Measurements from ENCODE around the gene GNPAT.

Gene GNPAT

DNA sequence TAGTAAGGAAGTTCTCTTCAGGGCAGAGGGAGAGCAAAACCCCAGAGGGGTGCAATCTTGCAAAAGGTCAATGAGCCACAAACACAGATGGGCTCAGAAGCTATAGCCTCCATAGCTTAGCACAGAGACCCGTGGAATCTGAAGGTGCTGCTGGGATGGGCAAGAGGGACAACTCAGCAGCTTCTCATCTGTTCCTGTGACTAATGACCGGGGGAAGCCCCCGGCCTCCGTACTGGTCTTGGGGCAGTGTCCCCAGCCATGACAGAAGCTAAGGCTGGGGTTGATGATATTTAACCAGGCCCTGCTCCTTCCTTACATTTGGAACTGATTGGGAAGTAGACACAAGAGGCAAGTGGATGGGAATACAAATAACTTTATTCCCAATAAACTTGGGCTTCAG lies 77.6 kb downstream of the GNPAT start:
- DNase-seq: no peak

- no peak for DNase-seq
Observed at GRCh38 chr1:231319080-231319479, 78.1 kb downstream of the GNPAT start.

DNA sequence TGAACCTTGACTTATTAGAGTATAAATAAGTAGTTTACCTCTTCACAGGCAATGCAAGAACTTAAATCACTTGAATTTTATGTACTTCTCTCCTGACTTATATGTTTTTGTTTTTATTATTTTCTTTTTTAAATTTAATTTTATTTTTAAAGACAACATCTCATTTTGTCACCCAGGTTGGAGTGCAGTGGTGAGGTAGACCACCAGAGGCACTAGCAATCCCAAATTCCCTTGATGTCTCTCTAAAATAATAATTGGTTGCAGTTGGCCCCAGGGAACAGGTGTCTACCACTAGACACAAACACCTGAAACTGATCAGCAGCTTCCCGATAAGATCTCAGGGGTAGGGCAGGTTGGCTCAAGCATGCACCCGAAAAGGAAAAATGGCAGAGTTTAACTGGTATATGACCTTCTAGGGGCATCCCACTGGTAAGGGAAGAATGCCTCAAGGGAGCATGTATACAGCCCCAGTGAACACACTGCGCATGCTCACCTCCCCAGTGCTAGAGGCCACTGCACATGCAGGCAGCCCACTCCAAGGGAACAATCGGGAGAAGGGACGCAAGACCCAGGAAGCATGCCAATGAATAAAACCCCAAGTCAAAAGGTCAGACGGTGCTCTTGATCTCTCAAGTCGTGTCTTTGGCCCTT lies 82.0 kb downstream of the GNPAT start:
- DNase-seq: no peak

- DNase-seq: no peak
Observed at GRCh38 chr1:231324660-231325059, 83.6 kb downstream of the GNPAT start.

GRCh38 chr1:231326248-231326647 lies 85.2 kb downstream of the GNPAT start:
- no peak for DNase-seq
